Measurements from ENCODE around the gene HMCN1. TPM values are rescaled to one million over a fixed set of nuclear protein-coding genes. Genes with fewer than 3 reads are reported as not detected.

HMCN1 gene
- polyA plus RNA-seq, 1 donor from 2014 or later: 0.66 TPM

DNA sequence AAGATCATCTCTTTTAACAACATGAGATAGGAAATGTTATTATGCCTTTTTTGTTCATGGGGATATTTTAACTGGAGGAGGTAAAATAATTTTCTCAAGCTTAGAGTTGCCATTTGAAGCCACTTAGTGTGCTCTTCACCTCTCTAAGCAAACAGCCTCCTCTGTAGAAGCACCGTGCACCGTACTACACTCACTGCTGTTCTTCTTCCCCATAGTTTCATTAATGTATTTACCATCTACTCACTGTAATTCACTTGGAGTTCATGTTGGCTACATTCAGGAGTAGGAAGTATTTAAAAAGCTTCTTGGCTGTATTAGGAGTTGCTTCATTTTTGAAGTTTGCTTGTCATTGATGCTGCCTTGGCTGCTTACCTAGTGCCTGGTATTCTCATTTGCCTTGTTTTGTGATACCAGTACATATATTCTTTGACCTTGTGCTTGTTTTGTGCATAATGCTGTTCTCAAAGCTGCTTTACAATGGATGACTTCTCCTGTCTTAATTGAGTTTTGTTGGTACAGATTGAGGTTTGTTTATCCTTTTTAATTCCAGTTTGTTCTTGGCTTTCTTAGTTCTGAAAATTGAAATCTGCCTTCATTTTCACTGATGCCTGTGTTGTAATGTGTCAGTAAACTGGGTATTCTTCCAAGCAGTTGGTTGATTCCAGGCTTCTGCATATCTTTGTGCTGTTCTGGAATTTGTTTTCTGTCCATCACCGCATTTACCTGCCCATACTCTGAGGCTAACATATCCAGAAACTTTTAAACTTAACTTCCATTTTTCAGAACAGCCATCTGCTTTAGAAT lies 240.4 kb downstream of the HMCN1 start (continued):
- TF ChIP-seq EZH2 (IDR thresholded peaks at IDR 0.05; ENCODE audit: borderline replicate concordance, insufficient read depth, low read length, poor library complexity, severe bottlenecking): no peak
- TF ChIP-seq MXI1 (conservative IDR thresholded peaks at IDR 0.05; ENCODE audit: poor library complexity, severe bottlenecking): no peak

DNA sequence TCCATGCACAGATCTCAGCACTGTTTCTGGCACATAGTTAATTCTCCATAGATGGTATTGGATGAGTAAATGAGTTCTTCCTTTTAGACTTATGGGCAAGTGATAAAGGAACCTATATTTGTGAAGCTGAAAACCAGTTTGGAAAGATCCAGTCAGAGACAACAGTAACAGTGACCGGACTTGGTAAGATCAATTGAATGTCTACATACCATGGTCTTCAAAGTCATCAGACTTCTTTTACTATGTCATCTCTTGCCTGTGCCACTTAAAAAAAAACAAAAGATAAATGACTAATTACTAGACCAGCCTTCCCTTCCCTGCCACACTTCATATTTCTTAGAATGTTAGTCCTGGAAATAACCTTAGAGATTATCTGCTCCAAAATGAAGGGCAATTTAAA lies 246.7 kb downstream of the HMCN1 start:
- Histone ChIP-seq H3K27me3 (ENCODE audit: insufficient read depth, low read depth, low read length) (no peaks in the 10 kb centered on the region), H3K4me3 (ENCODE audit: low read length) (no peak overlapping the region), H3K9ac (ENCODE audit: low read length) (no peak overlapping the region), H4K20me1 (ENCODE audit: insufficient read depth) (no peaks in the 10 kb centered on the region), H3K4me2 (ENCODE audit: low read length) (no peak overlapping the region), H3K27ac (ENCODE audit: low read length) (no peak overlapping the region), H3K9me2 (ENCODE audit: insufficient read depth, low read length) (no peaks in the 10 kb centered on the region), H3K36me3 (ENCODE audit: insufficient read depth, low read length) (no peaks in the 10 kb centered on the region), H2AFZ (ENCODE audit: low read depth, low read length) (no peak overlapping the region), H3K9me3 (ENCODE audit: low read length) (no peaks in the 10 kb centered on the region), H3K79me2 (replicated peaks; ENCODE audit: insufficient read depth, low read length) (no peaks in the 10 kb centered on the region), H3F3A (ENCODE audit: insufficient read depth, low read length, poor library complexity, severe bottlenecking) (no peaks in the 10 kb centered on the region)
- TF ChIP-seq, protein P1, sequence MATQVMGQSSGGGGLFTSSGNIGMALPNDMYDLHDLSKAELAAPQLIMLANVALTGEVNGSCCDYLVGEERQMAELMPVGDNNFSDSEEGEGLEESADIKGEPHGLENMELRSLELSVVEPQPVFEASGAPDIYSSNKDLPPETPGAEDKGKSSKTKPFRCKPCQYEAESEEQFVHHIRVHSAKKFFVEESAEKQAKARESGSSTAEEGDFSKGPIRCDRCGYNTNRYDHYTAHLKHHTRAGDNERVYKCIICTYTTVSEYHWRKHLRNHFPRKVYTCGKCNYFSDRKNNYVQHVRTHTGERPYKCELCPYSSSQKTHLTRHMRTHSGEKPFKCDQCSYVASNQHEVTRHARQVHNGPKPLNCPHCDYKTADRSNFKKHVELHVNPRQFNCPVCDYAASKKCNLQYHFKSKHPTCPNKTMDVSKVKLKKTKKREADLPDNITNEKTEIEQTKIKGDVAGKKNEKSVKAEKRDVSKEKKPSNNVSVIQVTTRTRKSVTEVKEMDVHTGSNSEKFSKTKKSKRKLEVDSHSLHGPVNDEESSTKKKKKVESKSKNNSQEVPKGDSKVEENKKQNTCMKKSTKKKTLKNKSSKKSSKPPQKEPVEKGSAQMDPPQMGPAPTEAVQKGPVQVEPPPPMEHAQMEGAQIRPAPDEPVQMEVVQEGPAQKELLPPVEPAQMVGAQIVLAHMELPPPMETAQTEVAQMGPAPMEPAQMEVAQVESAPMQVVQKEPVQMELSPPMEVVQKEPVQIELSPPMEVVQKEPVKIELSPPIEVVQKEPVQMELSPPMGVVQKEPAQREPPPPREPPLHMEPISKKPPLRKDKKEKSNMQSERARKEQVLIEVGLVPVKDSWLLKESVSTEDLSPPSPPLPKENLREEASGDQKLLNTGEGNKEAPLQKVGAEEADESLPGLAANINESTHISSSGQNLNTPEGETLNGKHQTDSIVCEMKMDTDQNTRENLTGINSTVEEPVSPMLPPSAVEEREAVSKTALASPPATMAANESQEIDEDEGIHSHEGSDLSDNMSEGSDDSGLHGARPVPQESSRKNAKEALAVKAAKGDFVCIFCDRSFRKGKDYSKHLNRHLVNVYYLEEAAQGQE (IDR thresholded peaks at IDR 0.05; ENCODE audit: borderline replicate concordance): no peak
- TF ChIP-seq TAF1 (IDR thresholded peaks at IDR 0.05; ENCODE audit: low read depth): no peak

DNA sequence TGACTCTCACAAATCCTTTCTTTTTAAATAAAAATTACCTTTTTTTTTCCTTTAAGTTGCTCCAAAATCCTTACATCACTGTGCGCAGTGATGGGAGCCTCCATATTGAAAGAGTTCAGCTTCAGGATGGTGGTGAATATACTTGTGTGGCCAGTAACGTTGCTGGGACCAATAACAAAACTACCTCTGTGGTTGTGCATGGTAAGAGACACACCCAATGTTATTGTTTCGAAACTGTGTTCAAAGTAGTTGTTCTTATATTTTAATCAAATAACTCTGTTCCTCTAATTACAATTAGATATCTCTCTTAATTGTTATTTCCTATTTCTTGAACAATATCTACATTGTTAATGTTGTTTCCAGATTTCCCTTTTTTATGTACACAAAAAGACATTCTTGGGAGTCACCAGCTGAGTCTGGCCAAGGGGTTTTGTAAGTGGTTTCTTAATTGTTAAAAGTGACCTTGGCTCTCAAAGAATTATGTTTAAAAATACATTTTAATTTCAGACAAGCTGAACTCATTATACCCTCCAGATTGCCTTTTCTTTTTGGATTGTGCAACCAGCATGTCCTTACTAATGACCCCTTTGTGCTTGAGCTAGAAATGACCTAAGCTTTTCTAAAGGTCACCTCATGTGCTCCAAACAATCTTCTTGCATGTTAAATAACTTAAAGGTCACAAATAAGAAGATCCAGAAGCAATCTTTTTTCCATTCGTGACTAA lies 250.1 kb downstream of the HMCN1 start:
- Histone ChIP-seq H3K9me3 (ENCODE audit: low read length) (no peaks in the 10 kb centered on the region), H3K9me2 (ENCODE audit: insufficient read depth, low read length) (no peaks in the 10 kb centered on the region), H3K4me3 (ENCODE audit: low read length) (no peak overlapping the region), H3F3A (ENCODE audit: insufficient read depth, low read length, poor library complexity, severe bottlenecking) (no peaks in the 10 kb centered on the region), H3K79me2 (replicated peaks; ENCODE audit: insufficient read depth, low read length) (no peaks in the 10 kb centered on the region), H3K9ac (ENCODE audit: low read length) (no peak overlapping the region), H3K27me3 (ENCODE audit: insufficient read depth, low read depth, low read length) (no peaks in the 10 kb centered on the region), H3K27ac (ENCODE audit: low read length) (no peak overlapping the region), H2AFZ (ENCODE audit: low read depth, low read length) (no peak overlapping the region), H3K4me2 (ENCODE audit: low read length) (no peak overlapping the region), H4K20me1 (ENCODE audit: insufficient read depth) (no peaks in the 10 kb centered on the region), H3K36me3 (ENCODE audit: insufficient read depth, low read length) (no peaks in the 10 kb centered on the region)
- TF ChIP-seq EP300 (conservative IDR thresholded peaks at IDR 0.05; ENCODE audit: poor library complexity, severe bottlenecking): no peak
- no peak for TF ChIP-seq POLR2AphosphoS5 (IDR thresholded peaks at IDR 0.05)
- TF ChIP-seq RAD21 (conservative IDR thresholded peaks at IDR 0.05): no peak
- TF ChIP-seq MXI1 (conservative IDR thresholded peaks at IDR 0.05; ENCODE audit: poor library complexity, severe bottlenecking): no peak
- no peak for TF ChIP-seq EZH2 (IDR thresholded peaks at IDR 0.05; ENCODE audit: borderline replicate concordance, insufficient read depth, low read length, poor library complexity, severe bottlenecking)
- no peak for TF ChIP-seq TAF1 (IDR thresholded peaks at IDR 0.05; ENCODE audit: low read depth)
- TF ChIP-seq SMC3 (conservative IDR thresholded peaks at IDR 0.05; ENCODE audit: poor library complexity): no peak
- TF ChIP-seq, protein P2, sequence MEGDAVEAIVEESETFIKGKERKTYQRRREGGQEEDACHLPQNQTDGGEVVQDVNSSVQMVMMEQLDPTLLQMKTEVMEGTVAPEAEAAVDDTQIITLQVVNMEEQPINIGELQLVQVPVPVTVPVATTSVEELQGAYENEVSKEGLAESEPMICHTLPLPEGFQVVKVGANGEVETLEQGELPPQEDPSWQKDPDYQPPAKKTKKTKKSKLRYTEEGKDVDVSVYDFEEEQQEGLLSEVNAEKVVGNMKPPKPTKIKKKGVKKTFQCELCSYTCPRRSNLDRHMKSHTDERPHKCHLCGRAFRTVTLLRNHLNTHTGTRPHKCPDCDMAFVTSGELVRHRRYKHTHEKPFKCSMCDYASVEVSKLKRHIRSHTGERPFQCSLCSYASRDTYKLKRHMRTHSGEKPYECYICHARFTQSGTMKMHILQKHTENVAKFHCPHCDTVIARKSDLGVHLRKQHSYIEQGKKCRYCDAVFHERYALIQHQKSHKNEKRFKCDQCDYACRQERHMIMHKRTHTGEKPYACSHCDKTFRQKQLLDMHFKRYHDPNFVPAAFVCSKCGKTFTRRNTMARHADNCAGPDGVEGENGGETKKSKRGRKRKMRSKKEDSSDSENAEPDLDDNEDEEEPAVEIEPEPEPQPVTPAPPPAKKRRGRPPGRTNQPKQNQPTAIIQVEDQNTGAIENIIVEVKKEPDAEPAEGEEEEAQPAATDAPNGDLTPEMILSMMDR (IDR thresholded peaks at IDR 0.05; ENCODE audit: poor library complexity, severe bottlenecking): no peak
- TF ChIP-seq, protein P1 (IDR thresholded peaks at IDR 0.05; ENCODE audit: borderline replicate concordance): no peak
